Heart left ventricle (tissue), 13 donors: ENCODE results near the gene GRIA3.

ENCODE experiments used
- CTCF ChIP-seq, 12 donors: fragments of 200-600 bp; sonication (generic) in 4 of 12; IDR thresholded peaks; one replicate each; pipeline versions ENCODE4 v1.5.0 to v1.8.0; 2018 to 2022; ENCODE audit warnings: antibody characterized with exemption in 12 of 12, mild to moderate bottlenecking in 5 of 12
- POLR2A ChIP-seq, 2 donors: fragments of 450-650 bp; IDR thresholded peaks; one replicate each; pipeline ENCODE4 v1.6.1; 2017; ENCODE audit warnings: antibody characterized with exemption in 2 of 2, mild to moderate bottlenecking in 2 of 2, moderate library complexity in 2 of 2
- donor health status: ischemic (EF 13 %, LVEDD 7.1; RV severe dilation, severe dysfunction).
- donor health status: DM: no; HTN: yes; CAD: no.
- donor health status: DM: no; HTN: no; CAD: no.
- donor health status: ischemic (EF 25% LVEDD 6.9; RV normal size, moderate dysfunction).
- donor health status: ischemic (EF 25% LVEDD 5.7; RV mildly dilated, moderate dysfunction).
- donor health status: ischemic (EF 35%, LVEDD 5.7; RV mildly dilated, moderate dysfunction).
- donor health status: nonischemic (EF 11% LVEDD 7.7; RV severe dilation, severe dysfunction).
- donor health status: DM: yes; HTN: yes; CAD: no.
- donor health status: PGD.
- donor health status: ischemic (EF 29% LVEDD 5.4; RV normal size, mild dysfunction).
- donor health status: nonischemic (EF 23%, LVEDD 6.1; RV moderate dilation, normal function).

- TF ChIP-seq CTCF (IDR thresholded peaks at IDR 0.05) (no peak), POLR2A (IDR thresholded peaks at IDR 0.05) (no peak)
Measured at GRCh38 chrX:123256378-123256777, 72.3 kb downstream of the GRIA3 start.
